GM12878 (cell line): Measurements from ENCODE around the gene COA1. TPM values are rescaled to one million over a fixed set of nuclear protein-coding genes. Genes with fewer than 3 reads are reported as not detected.

Experiments
- ATAC-seq: fragments of 200-7000 bp; cut with Tn5 transposase; 3 replicates; pipeline ENCODE4 v1.9.1; 2020; ENCODE audit warnings: mild to moderate bottlenecking, moderate library complexity
- BruUV-seq: library from RNA; stranded (reverse); fragments of 400-500 nt; replicated peaks from 2 replicates; lab custom pipeline; 2021; lab: Mats Ljungman, UMichigan
- CTCF ChIA-PET: fragments of 300-600 bp; sonication (Branson Sonifier 250); formaldehyde crosslinking; extraction: SDS; loops from one replicate; lab custom pipeline; 2021; ENCODE audit warnings: inconsistent platforms; lab: Yijun Ruan, JAX
- POLR2A ChIA-PET: fragments of 350-600 bp; formaldehyde crosslinking; extraction: SDS; loops from one replicate; lab custom pipeline; 2021; ENCODE audit warnings: inconsistent platforms; lab: Charles Lee
- RAD21 ChIA-PET: fragments of 300-600 bp; sonication (Branson Sonifier 250); formaldehyde crosslinking; loops from one replicate; lab custom pipeline; 2023; ENCODE audit warnings: antibody characterized with exemption; ENCODE audit not compliant: unreplicated experiment; lab: Charles Lee
- SMC1A ChIA-PET: fragments of 300-600 bp; sonication (Branson Sonifier 250); formaldehyde crosslinking; loops from one replicate; lab custom pipeline; 2023; ENCODE audit not compliant: unreplicated experiment, uncharacterized antibody; lab: Charles Lee
- DNase-seq: peaks from one replicate; pipeline ENCODE4 v3.0.0-alpha.2; 2011; ENCODE audit warnings: low read depth, low spot score
- FAIRE-seq: peaks from 3 replicates; lab custom pipeline; 2011; peaks lifted over from hg19 to GRCh38; lab: Jason Lieb, UNC
- H2AFZ ChIP-seq: 2 replicates; pipeline ENCODE4 v1.6.0; 2011; ENCODE audit warnings: low read depth, low read length, control low read depth; ENCODE audit not compliant: control insufficient read depth
- H3K27ac ChIP-seq: 2 replicates; pipeline ENCODE4 v1.5.1; 2011; ENCODE audit warnings: control low read depth; ENCODE audit not compliant: control insufficient read depth, insufficient read depth
- H3K27me3 ChIP-seq, 2 experiments: replicated peaks in 1 of 2; 2 replicates each; pipeline versions ENCODE4 v1.6.0 to v1.6.1; 2011; ENCODE audit warnings: low read length in 1 of 2; ENCODE audit not compliant: control insufficient read depth in 2 of 2, insufficient read depth in 2 of 2
- H3K36me3 ChIP-seq, 2 experiments: 2 replicates each; pipeline ENCODE4 v1.5.1; 2011; ENCODE audit warnings: low read length in 1 of 2; ENCODE audit not compliant: control insufficient read depth in 2 of 2, insufficient read depth in 2 of 2
- H3K4me1 ChIP-seq: 2 replicates; pipeline ENCODE4 v1.6.1; 2011; ENCODE audit warnings: mild to moderate bottlenecking, low read length, moderate library complexity, mixed read lengths; ENCODE audit not compliant: control insufficient read depth, insufficient read depth
- H3K4me2 ChIP-seq: 2 replicates; pipeline ENCODE4 v1.6.0; 2011; ENCODE audit warnings: control low read depth; ENCODE audit not compliant: control insufficient read depth, insufficient read depth
- H3K4me3 ChIP-seq: fragments of 200-600 bp; sonication (generic); 2 replicates; pipeline ENCODE4 v1.5.1; 2016
- H3K79me2 ChIP-seq: 2 replicates; pipeline ENCODE4 v1.6.0; 2011; ENCODE audit warnings: low read length; ENCODE audit not compliant: control insufficient read depth, insufficient read depth
- H3K9ac ChIP-seq: 2 replicates; pipeline ENCODE4 v1.8.0; 2011; ENCODE audit warnings: low read length, control low read depth, mixed read lengths; ENCODE audit not compliant: control insufficient read depth, insufficient read depth
- H3K9me3 ChIP-seq: replicated peaks from 3 replicates; pipeline ENCODE4 v1.5.1; 2011; ENCODE audit warnings: mild to moderate bottlenecking, low read length; ENCODE audit not compliant: control insufficient read depth, insufficient read depth
- H4K20me1 ChIP-seq: 2 replicates; pipeline ENCODE4 v1.6.0; 2011; ENCODE audit not compliant: control insufficient read depth, insufficient read depth
- ATF2 ChIP-seq: IDR thresholded peaks from 2 replicates; pipeline ENCODE4 v1.6.1; 2012; ENCODE audit warnings: low read length, inconsistent platforms
- CTCF ChIP-seq, 3 experiments: IDR thresholded peaks in 2 of 3; conservative IDR thresholded peaks in 1 of 3; 2 replicates each; pipeline ENCODE4 v1.5.1; 2011; ENCODE audit warnings: low read depth in 3 of 3, low read length in 3 of 3, mild to moderate bottlenecking in 3 of 3, control low read depth in 2 of 3, moderate library complexity in 2 of 3, inconsistent platforms in 1 of 3, mixed read lengths in 1 of 3; ENCODE audit not compliant: control insufficient read depth in 2 of 3, insufficient read depth in 1 of 3; ENCODE audit errors: extremely low read depth in 1 of 3
- DPF2 ChIP-seq: fragments of 450-650 bp; IDR thresholded peaks from 2 replicates; pipeline ENCODE4 v1.6.1; 2017; ENCODE audit warnings: mild to moderate bottlenecking
- ESRRA ChIP-seq: IDR thresholded peaks from 2 replicates; pipeline ENCODE4 v1.6.1; 2012; ENCODE audit warnings: mild to moderate bottlenecking, low read length, improper control_type of control experiment
- HDAC2 ChIP-seq: fragments of 200-600 bp; sonication (generic); IDR thresholded peaks from 2 replicates; pipeline ENCODE4 v1.6.1; 2017
- HDGF ChIP-seq: fragments of 450-650 bp; IDR thresholded peaks from 2 replicates; pipeline ENCODE4 v1.6.1; 2016; ENCODE audit warnings: antibody characterized with exemption
- JUND ChIP-seq: IDR thresholded peaks from 2 replicates; pipeline ENCODE4 v1.6.1; 2012; ENCODE audit warnings: low read depth, mild to moderate bottlenecking, low read length, improper control_type of control experiment, moderate library complexity
- MXI1 ChIP-seq: fragments of 150-350 bp; IDR thresholded peaks from 2 replicates; pipeline ENCODE4 v1.6.1; 2011; ENCODE audit warnings: low read depth, mild to moderate bottlenecking, inconsistent platforms, low read length, improper control_type of control experiment
- POLR2A ChIP-seq: IDR thresholded peaks from 2 replicates; pipeline ENCODE4 v1.6.1; 2011; ENCODE audit warnings: low read depth, mild to moderate bottlenecking, low read length
- STAT3 ChIP-seq: IDR thresholded peaks from 2 replicates; pipeline ENCODE4 v1.6.1; 2011; ENCODE audit warnings: low read depth, low read length, improper control_type of control experiment
- WGBS: methylation state at CpG from one replicate; pipeline ENCODE4 v1.1.6; 2016; ENCODE audit warnings: low lambda C conversion rate; ENCODE audit not compliant: insufficient replicate concordance, insufficient coverage; ENCODE audit errors: missing lambda C conversion rate; 5-methylcytosine and 5-hydroxymethylcytosine counted together
- in situ Hi-C: fragments of 300-500 bp; cut with MboI; formaldehyde crosslinking; loops from 9 replicates; pipeline ENCODE4 v1.14.3; 2018; ENCODE audit warnings: mixed read lengths
- intact Hi-C: fragments of 100-400 bp; cut with micrococcal nuclease; formaldehyde crosslinking; loops from one replicate; pipeline ENCODE4 v1.14.2; 2022; ENCODE audit not compliant: unreplicated experiment
- polyA plus RNA-seq, 11 experiments: library from polyadenylated mRNA; depleted of rRNA in 4 of 11; unstranded in 6 of 11; stranded (reverse) in 5 of 11; fragments of >200 nt; fragmentation: Nextera tagmentation in 4 of 11; fragmentation: Illumina TruSeq in 1 of 11; extraction: Ambion mirVana in 4 of 11; extraction: Trizol in 1 of 11; gene quantifications; 1 replicate in 1 of 11; 2 replicates in 10 of 11; pipeline versions ENCODE4 v1.2.1 to v1.2.3, GENCODE V29; 2011 to 2016; ENCODE audit warnings: inconsistent platforms in 2 of 11, missing spikeins in 2 of 11, low read depth in 1 of 11
- total RNA-seq, 4 experiments: library from RNA; depleted of rRNA in 3 of 4; stranded (reverse); fragments of >200 nt in 3 of 4; fragmentation: Illumina TruSeq in 1 of 4; extraction: Trizol in 1 of 4; gene quantifications; 2 replicates each; pipeline versions ENCODE4 v1.2.1 to v1.2.3, GENCODE V29; 2013 to 2021
- TF ChIP-seq, protein P1 (sequence below): fragments of 450-650 bp; IDR thresholded peaks from 2 replicates; pipeline ENCODE4 v1.6.1; 2016; ENCODE audit warnings: mild to moderate bottlenecking

Gene COA1
- total and polyA plus RNA-seq, 10 of the 15 experiments (the other 5 are each of a cell fraction or from before 2014, with no cell fraction given) = 83.1 to 258 (median 111) TPM

GRCh38 chr7:43656997-43657396, 72.3 kb downstream of the COA1 start:
- intact Hi-C loops (no loop called here), in situ Hi-C loops (no loop called here)
- POLR2A ChIA-PET = no interaction called here
- FAIRE-seq (no peak), DNase-seq (no peak), ATAC-seq (no peak)
- H3K27me3 ChIP-seq = no peaks in the 10 kb centered on the region
- BruUV-seq = no TSS peak
- WGBS = 100% methylated on average over 2 of the region's 2 CpGs
- no peak overlapping the region for H3K4me2 ChIP-seq
- peaks cover 5 to 6% of the 10 kb centered on the region in 2 experiments for H3K36me3 ChIP-seq
- no peak overlapping the region for H3K27ac ChIP-seq
- CTCF ChIA-PET = no interaction called here
- H4K20me1 ChIP-seq = no peaks in the 10 kb centered on the region
- H3K9ac ChIP-seq = no peak overlapping the region
- H3K4me1 ChIP-seq = peaks cover 30% of the 10 kb centered on the region
- RAD21 ChIA-PET = no interaction called here
- TF ChIP-seq DPF2 (no peak), JUND (no peak), HDGF (no peak), STAT3 (no peak), POLR2A (no peak), ATF2 (no peak), MXI1 (no peak)
- SMC1A ChIA-PET = no interaction called here
- no peak overlapping the region for H3K4me3 ChIP-seq
- H2AFZ ChIP-seq = no peak overlapping the region
- H3K79me2 ChIP-seq = peaks cover 39% of the 10 kb centered on the region
- peaks cover 2% of the 10 kb centered on the region; the same call in 2 of the 3 replicates for H3K9me3 ChIP-seq

DNA sequence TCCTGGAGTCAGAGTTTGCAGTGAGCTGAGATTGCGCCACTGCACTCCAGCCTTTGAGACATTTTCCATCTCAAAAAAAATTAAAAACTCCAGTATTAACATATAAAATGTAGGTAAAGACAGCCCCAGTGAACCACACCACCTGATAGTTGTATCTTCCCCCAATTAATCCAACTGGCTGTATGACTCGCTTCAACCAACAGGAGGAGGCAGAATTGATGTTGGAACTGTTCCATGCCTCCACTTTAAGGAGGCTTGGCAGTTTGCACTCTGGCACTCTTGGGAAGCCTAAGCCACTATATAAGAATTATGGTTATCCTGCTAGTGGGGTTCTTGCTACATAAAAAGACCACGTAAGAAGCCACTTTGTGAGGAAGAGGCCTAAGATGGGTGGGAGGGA, 73.7 kb downstream of the COA1 start:
- DNase-seq (no peak), ATAC-seq (no peak)
- WGBS = 98% methylated on average over 3 of the region's 3 CpGs

More for the DNA sequence above, 73.7 kb downstream of the COA1 start:
- CTCF ChIA-PET = interaction anchor here (0.6 to 0.8 kb wide), 2 partner anchors 45 to 73 kb away, joined by 3 read pairs; partner anchors contain the start of gene STK17A
- intact Hi-C loops (no loop called here), in situ Hi-C loops (no loop called here)
- SMC1A ChIA-PET = interaction anchor here (0.8 to 1.0 kb wide), 2 partner anchors 12 to 73 kb away, joined by 3 to 4 read pairs; partner anchors contain the start of gene STK17A
- POLR2A ChIA-PET = interaction anchor here (1.0 kb wide), 2 partner anchors 10 to 65 kb away, joined by 3 read pairs; no protein-coding TSS in a partner anchor
- H3K9me3 ChIP-seq = peaks cover 3% of the 10 kb centered on the region; the same call in 2 of the 3 replicates
- no peaks in the 10 kb centered on the region for H4K20me1 ChIP-seq
- H3K27me3 ChIP-seq = no peaks in the 10 kb centered on the region
- peaks cover 50% of the 10 kb centered on the region for H3K79me2 ChIP-seq
- H3K4me2 ChIP-seq = no peak overlapping the region
- H3K4me3 ChIP-seq = no peak overlapping the region
- no TSS peak for BruUV-seq
- RAD21 ChIA-PET = no interaction called here
- no peak for FAIRE-seq
- H3K9ac ChIP-seq = no peak overlapping the region
- H3K36me3 ChIP-seq = peaks cover 5 to 6% of the 10 kb centered on the region in 2 experiments
- TF ChIP-seq HDGF (no peak), MXI1 (no peak), CTCF (IDR thresholded peaks at IDR 0.05 in 2 of 3, conservative IDR thresholded peaks at IDR 0.05 in 1 of 3; ENCODE audit: control insufficient read depth in 2 of 3, extremely low read depth in 1 of 3, insufficient read depth in 1 of 3, low read depth in 3 of 3, low read length in 3 of 3) (no peak), ESRRA (no peak), HDAC2 (no peak)
- TF ChIP-seq, protein P1, sequence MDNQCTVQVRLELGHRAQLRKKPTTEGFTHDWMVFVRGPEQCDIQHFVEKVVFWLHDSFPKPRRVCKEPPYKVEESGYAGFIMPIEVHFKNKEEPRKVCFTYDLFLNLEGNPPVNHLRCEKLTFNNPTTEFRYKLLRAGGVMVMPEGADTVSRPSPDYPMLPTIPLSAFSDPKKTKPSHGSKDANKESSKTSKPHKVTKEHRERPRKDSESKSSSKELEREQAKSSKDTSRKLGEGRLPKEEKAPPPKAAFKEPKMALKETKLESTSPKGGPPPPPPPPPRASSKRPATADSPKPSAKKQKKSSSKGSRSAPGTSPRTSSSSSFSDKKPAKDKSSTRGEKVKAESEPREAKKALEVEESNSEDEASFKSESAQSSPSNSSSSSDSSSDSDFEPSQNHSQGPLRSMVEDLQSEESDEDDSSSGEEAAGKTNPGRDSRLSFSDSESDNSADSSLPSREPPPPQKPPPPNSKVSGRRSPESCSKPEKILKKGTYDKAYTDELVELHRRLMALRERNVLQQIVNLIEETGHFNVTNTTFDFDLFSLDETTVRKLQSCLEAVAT = no peak
- peaks cover 44% of the 10 kb centered on the region for H3K4me1 ChIP-seq
- H3K27ac ChIP-seq = no peak overlapping the region
- no peak overlapping the region for H2AFZ ChIP-seq
